ENCODE data around the gene VPS51. TPM values are rescaled to one million over a fixed set of nuclear protein-coding genes. Genes with fewer than 3 reads are reported as not detected.

Gene VPS51
- total RNA-seq, 1 donor from 2014 or later = 104 TPM

DNA sequence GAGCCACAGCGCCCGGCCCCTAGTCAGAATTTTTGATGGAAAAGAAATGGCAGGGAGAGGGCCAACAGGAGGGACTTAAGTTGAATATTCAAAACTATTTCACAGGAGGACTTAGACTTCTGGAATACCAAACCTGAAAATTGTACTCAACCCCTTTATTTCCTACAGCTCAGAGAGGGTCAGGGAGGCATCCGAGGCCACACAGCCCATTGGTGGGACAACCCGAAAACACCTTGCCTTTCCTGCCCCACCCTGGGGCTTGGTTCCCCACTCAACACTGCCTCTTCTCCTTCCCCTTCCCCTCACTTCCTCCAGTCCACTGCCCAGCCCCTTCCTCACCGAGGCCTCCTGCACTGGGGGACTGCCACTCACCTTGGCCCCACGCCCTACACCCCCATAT is 39.0 kb upstream of the VPS51 start:
- H3K27ac Mint-ChIP-seq = no peak overlapping the region
- no peaks in the 10 kb centered on the region for H3K4me1 Mint-ChIP-seq (ENCODE audit: unreplicated experiment)
- H3K4me3 Mint-ChIP-seq = no peak overlapping the region
- no peak for DNase-seq (ENCODE audit: extremely low spot score, unreplicated experiment)
- H3K36me3 Mint-ChIP-seq = no peaks in the 10 kb centered on the region
- H3K9me3 Mint-ChIP-seq = no peaks in the 10 kb centered on the region
- H3K27me3 Mint-ChIP-seq = peaks cover 5% of the 10 kb centered on the region
- TF ChIP-seq, protein P1, sequence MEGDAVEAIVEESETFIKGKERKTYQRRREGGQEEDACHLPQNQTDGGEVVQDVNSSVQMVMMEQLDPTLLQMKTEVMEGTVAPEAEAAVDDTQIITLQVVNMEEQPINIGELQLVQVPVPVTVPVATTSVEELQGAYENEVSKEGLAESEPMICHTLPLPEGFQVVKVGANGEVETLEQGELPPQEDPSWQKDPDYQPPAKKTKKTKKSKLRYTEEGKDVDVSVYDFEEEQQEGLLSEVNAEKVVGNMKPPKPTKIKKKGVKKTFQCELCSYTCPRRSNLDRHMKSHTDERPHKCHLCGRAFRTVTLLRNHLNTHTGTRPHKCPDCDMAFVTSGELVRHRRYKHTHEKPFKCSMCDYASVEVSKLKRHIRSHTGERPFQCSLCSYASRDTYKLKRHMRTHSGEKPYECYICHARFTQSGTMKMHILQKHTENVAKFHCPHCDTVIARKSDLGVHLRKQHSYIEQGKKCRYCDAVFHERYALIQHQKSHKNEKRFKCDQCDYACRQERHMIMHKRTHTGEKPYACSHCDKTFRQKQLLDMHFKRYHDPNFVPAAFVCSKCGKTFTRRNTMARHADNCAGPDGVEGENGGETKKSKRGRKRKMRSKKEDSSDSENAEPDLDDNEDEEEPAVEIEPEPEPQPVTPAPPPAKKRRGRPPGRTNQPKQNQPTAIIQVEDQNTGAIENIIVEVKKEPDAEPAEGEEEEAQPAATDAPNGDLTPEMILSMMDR (conservative IDR thresholded peaks at IDR 0.05) = no peak

DNA sequence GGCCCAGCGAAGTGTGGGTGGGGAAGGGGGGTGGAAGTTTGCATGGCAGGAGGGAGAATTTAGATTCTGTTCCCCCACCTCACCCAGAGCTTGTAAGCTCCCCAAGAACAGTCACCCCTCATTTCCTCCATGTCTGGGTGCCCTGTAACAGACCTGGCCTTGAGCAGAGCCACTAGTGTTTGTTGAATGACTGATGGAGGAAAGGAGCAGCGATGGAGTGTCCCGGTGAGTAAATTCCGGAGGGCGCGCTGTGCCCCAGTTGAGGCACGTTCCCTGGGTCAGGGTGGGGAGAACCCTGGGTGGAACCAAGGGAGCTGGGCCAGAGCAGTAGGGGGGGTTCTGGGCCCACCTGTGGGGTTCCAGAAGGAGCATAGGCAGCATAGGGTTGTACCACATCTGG is 38.5 kb upstream of the VPS51 start:
- TF ChIP-seq, protein P1 (conservative IDR thresholded peaks at IDR 0.05) = no peak
- DNase-seq (ENCODE audit: extremely low spot score, unreplicated experiment) = no peak
- no peak overlapping the region for H3K4me3 Mint-ChIP-seq
- no peak overlapping the region for H3K27ac Mint-ChIP-seq
- no peaks in the 10 kb centered on the region for H3K9me3 Mint-ChIP-seq
- peaks cover 5% of the 10 kb centered on the region for H3K27me3 Mint-ChIP-seq
- H3K36me3 Mint-ChIP-seq = no peaks in the 10 kb centered on the region
- H3K4me1 Mint-ChIP-seq (ENCODE audit: unreplicated experiment) = no peaks in the 10 kb centered on the region

DNA sequence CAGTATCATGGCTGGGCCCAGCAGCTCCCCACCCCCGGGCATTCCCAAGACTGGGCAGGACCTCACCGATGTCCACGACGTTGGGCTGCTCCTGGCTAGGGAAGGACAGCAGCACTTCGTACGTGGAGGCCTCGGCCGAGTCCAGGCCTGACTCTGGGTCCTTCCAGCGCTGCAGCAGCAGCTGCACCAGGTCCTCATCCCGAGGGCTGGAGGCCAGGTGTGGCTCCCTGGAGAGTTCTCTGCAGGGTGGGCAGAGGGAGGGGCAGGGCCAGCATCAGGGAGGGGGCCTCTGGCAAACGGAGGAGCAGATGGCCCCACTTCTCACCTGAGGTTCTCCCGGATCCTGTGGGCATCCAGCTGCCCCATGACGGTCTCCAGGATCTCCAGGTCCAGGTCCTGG is 38.0 kb upstream of the VPS51 start:
- no peak for DNase-seq (ENCODE audit: extremely low spot score, unreplicated experiment)
- Mint-ChIP-seq H3K9me3 (no peaks in the 10 kb centered on the region), H3K27ac (no peak overlapping the region), H3K4me1 (ENCODE audit: unreplicated experiment) (no peaks in the 10 kb centered on the region), H3K4me3 (no peak overlapping the region), H3K27me3 (peaks cover 5% of the 10 kb centered on the region), H3K36me3 (no peaks in the 10 kb centered on the region)
- TF ChIP-seq, protein P1 (conservative IDR thresholded peaks at IDR 0.05) = no peak

DNA sequence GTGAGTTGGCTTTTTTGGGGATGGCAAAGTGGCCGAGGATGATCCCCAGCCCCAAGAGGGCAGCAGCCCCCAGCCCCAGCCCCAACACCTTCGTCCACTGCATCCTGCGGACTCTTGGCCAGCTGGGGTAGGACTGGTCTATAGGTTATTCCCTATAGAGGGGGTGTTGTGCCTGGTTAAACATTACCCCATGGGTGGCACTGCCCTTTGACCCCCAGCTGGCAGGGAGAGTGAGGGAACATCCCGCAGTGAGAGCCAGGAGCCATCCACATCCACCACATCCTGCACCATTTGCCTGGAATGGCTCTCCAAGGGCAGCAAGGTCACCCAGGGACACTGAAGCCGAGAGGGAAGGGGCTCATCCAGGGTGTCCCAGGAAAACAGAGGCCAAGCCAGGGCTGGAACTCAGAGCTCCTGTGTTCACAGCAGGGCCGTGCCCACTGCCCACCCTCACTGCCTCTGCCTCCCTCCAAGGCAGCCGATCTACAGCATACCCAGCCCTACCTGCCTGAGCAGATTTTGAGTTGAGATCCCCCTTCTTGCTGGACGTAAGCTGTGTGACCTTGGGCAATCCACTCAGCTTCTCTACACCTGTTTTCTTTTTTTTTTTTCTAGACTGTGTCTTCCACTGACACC is 37.5 kb upstream of the VPS51 start, which contains the start of gene NAALADL1:
Gene NAALADL1, minus strand, starts transcription at position 135 of the 636 bp plus-strand sequence. Its CDS starts 32 bp downstream, at position 103.
- Mint-ChIP-seq H3K9me3 (no peaks in the 10 kb centered on the region), H3K27me3 (peaks cover 5% of the 10 kb centered on the region), H3K4me1 (ENCODE audit: unreplicated experiment) (no peaks in the 10 kb centered on the region), H3K27ac (no peak within 1 kb of the TSS), H3K36me3 (no peaks in the 10 kb centered on the region), H3K4me3 (no peak within 1 kb of the TSS)
- TF ChIP-seq, protein P1 (conservative IDR thresholded peaks at IDR 0.05) = no peak
- no peak for DNase-seq (ENCODE audit: extremely low spot score, unreplicated experiment)

DNA sequence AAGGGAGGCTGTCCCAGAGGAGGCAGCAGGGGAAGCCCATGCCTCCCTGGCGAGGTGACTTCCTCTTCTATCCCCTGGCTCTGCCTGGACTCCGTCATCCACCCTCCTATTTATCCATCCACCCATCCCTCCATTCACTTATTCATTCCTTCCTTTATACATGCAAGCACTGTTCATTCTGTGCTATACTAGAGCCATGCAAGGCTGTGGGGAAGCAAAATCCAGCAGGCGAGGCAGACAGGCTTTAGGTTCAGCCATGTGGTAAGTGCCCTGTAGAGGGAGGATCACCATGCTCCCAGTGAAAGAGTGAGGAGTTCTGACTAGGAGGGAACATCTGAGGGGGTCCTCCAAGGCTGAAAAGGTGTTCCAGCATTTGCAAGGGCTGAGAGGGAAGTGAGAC is 36.5 kb upstream of the VPS51 start:
- no peaks in the 10 kb centered on the region for H3K36me3 Mint-ChIP-seq
- H3K27me3 Mint-ChIP-seq = no peaks in the 10 kb centered on the region
- H3K27ac Mint-ChIP-seq = no peak overlapping the region

More for the DNA sequence above, 36.5 kb upstream of the VPS51 start:
- no peaks in the 10 kb centered on the region for H3K4me1 Mint-ChIP-seq (ENCODE audit: unreplicated experiment)
- DNase-seq (ENCODE audit: extremely low spot score, unreplicated experiment) = no peak
- TF ChIP-seq, protein P1 (conservative IDR thresholded peaks at IDR 0.05) = no peak
- H3K4me3 Mint-ChIP-seq = no peak overlapping the region
- no peaks in the 10 kb centered on the region for H3K9me3 Mint-ChIP-seq
